Fibroblast of pulmonary artery (primary cell): ENCODE data around the gene IARS2.
"Not testable (repeated sequence)": the region's sequence is repeated elsewhere in the genome, so short reads cannot be mapped to it uniquely, and the experiment has no call there.

Experiments
- DNase-seq: peaks from one replicate; pipeline ENCODE4 v3.0.0-alpha.2; 2010; ENCODE audit warnings: low read depth
- H3K4me3 ChIP-seq: replicated peaks from 2 replicates; pipeline ENCODE4 v1.5.1; 2011; ENCODE audit warnings: low read depth, mild to moderate bottlenecking, control low read depth, low read length, moderate library complexity
- CTCF ChIP-seq: IDR thresholded peaks from 2 replicates; pipeline ENCODE4 v1.5.1; 2011; ENCODE audit warnings: mild to moderate bottlenecking, control low read depth, low read length, inconsistent platforms; ENCODE audit errors: missing control alignments

The IARS2 gene

GRCh38 chr1:220089650-220090556, 4.0 kb upstream of the IARS2 start, which contains the start of gene BPNT1:
Gene BPNT1, minus strand, starts transcription at chr1:220089788. Its CDS starts 9,942 bp downstream, at chr1:220079846.
- TF ChIP-seq CTCF: no peak
- H3K4me3 ChIP-seq: peak within 1 kb of the TSS; percentile 80
- peak; percentile 96 for DNase-seq

- no peak overlapping the region for H3K4me3 ChIP-seq
- DNase-seq: no peak
- no peak for TF ChIP-seq CTCF
These were observed 1.2 kb upstream of the IARS2 start for GRCh38 chr1:220092694-220093093.

GRCh38 chr1:220093361-220094015, 444 bp upstream of the IARS2 start:
- no peak for TF ChIP-seq CTCF
- no peak for DNase-seq
- H3K4me3 ChIP-seq: no peak overlapping the region

- no peak overlapping the region for H3K4me3 ChIP-seq
These were observed 5.9 kb downstream of the IARS2 start for GRCh38 chr1:220099826-220100225.

GRCh38 chr1:220110473-220110872, 16.5 kb downstream of the IARS2 start:
- H3K4me3 ChIP-seq, DNase-seq: not testable (repeated sequence)

More at GRCh38 chr1:220099826-220100225, 5.9 kb downstream of the IARS2 start:
- DNase-seq: no peak
- no peak for TF ChIP-seq CTCF

- not testable (repeated sequence) for DNase-seq, H3K4me3 ChIP-seq
These were observed 18.7 kb downstream of the IARS2 start for GRCh38 chr1:220112600-220112999.

- TF ChIP-seq CTCF: peak; percentile 58
- DNase-seq: peak; percentile 45
- H3K4me3 ChIP-seq: no peak overlapping the region
These were observed 19.3 kb downstream of the IARS2 start for GRCh38 chr1:220113136-220113695.
